DMS53 treated with DMSO at 0.1 percent for 48 hours (cell line): ENCODE results near the gene SUFU.
"Not testable (repeated sequence)": the region's sequence is repeated elsewhere in the genome, so short reads cannot be mapped to it uniquely, and the experiment has no call there.

Experiments used
- DNase-seq: peaks from one replicate; lab custom pipeline; 2025; ENCODE audit not compliant: unreplicated experiment; lab: John Stamatoyannopoulos, UW

Gene SUFU

DNA sequence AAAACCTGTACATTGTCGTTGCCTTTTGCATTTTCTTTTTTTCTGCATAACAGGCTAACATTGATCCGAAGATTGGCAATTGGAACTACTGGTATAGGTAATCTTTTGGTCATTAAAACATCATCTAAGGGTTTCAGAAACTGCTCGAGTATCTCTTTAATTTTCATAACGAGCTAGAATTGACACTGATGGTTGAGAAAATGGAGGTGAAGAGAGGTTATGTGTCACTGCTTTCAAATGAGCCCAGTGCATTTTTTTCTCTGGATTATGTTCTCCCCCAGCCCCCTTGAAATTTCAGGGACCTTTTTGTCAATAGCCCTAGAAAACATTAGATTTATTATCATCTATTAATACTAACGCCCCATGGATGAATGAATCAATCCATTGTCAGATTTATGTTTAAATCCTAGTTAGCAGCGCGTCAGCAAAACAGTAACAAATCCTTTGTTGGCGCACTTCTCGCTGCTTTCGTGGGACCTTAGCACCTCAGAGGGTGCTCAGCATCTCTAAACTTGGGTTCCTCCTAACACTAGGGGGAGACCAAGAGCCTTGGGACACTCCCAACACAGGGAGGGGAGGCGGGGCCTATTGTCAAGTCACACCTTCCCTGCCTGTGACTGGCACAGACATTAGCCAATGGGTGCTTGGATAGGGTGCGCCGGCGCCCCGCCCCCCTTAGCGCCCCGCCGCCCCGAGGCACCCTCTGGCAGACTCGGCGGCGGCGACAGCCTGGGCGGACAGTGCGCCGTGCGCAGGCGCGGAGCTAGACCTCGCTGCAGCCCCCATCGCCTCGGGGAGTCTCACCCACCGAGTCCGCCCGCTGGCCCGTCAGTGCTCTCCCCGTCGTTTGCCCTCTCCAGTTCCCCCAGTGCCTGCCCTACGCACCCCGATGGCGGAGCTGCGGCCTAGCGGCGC lies at the start of gene SUFU:
Gene SUFU, plus strand, starts transcription at position 709 of the 915 bp plus-strand sequence. Its CDS starts 181 bp downstream, at position 890.
- DNase-seq = peak; percentile 95

DNA sequence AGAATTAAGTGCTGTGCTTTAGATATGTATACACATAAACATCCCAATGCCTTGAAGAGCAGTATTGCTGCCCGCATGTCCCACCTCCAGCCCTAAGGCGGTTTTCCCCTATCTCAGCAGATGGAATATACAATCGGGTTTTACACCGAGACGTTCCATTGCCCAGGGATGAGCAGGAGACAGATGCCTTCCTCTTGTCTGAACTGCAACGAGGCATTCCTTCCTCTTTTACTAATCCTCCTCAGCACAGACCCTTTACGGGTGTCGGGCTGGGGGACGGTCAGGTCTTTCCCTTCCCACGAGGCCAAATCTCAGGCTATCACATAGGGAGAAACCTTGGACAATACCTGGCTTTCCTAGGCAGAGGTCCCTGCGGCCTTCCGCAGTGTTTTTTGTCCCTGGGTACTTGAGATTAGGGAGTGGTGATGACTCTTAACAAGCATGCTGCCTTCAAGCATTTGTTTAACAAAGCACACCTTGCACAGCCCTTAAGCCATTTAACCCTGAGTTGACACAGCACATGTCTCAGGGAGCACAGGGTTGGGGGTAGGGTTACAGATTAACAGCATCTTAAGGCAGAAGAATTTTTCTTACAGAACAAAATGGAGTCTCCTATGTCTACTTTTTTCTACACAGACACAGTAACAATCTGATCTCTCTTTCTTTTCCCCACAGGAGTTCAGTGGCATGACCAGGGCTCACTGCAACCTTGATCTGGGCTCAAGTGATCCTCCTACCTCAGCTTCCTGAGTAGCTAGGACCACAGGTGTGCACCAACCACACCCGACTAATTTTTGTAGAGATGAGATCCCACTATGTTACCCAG lies 48.9 kb upstream of the SUFU start:
- DNase-seq = not testable (repeated sequence)

DNA sequence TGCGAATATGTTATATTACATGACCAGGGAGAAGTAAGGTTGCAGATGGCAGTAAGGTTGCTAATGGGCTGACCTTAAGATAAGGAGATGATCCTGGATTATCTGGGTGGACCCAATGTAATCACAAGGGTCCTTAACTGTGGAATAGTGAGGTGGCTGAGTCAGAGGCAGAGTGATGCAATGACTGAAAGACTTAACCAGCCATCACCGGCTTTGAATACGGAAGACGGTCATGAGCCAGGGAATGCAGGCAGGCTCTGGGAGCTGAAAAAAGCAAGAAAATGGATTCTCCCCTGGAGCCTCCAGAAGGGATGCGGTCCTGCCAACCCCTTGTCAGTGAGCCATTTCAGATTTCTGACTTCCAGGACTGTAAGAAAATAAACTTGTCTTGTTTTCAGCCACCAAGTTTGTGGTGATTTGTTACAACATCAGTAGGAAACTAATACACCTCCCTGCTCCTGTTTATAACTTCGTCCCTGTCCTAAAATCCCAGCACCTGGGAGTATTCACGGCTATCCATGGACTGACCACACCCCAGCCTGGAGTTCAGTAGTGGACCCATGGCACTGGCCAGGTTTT lies 47.8 kb upstream of the SUFU start:
- peak; percentile 16 for DNase-seq

DNA sequence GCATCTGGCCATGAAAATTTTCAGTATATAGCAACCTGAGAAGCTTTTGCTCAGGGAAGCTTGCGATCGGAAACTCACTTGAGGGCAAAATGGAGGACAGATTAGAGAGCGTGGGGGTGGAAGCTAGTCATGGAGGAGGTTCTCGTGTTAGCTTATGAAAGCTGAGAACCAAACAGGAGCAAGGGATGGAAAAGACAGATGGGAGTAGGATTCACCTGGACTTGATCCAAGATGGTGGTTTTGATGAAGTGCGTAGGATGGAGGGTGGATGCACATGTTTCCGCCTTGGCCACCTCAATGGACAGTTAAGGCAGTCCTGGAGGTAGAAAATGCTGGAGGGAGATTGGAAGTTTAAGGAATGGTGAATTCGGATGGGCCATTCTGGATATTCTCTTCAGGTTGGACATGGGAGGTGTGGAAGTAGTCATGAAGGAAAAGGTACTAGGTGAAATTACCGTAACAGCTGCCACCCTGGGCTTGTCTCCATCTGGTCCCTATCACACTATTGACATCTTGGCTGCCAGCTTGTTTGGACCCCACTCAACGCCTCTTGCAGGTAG lies 46.1 kb upstream of the SUFU start:
- DNase-seq = no peak

DNA sequence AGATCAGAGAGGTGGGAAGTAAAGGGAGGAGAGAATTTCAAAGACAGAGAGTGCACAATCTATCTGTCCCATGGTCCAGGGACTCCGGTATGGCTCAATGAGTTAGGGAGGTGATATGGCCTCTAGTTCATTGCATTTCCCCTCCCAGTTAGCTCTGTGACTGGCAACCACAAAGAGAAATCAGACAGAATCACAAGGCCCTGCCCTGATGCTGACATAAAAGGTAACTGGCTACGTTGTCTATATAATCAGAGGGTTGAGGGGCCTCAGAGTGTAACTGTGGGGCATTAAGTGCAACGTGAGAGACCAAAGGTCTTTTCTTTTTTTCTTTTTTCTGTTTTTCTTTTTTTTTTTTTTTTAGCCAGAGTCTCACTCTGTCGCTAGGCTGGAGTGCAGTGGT lies 45.1 kb upstream of the SUFU start:
- DNase-seq = no peak

DNA sequence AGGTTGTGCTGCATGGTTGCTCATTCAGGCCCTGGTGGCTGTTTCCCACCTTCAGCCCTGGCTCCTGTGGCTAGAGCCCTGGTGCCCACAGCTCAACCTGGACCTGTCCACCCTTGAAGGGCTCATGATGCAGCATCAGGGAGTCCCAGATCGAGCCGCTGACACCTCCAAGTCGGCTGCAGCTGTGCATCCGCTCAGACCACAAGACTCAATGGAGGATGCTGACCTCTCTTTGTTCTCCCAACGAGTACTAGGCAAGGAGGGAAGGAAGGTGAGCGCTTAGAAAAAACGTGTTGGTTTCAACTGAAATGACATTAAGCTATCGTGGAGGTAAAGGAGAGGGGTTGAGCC lies 43.0 kb upstream of the SUFU start:
- DNase-seq = peak; percentile 82

DNA sequence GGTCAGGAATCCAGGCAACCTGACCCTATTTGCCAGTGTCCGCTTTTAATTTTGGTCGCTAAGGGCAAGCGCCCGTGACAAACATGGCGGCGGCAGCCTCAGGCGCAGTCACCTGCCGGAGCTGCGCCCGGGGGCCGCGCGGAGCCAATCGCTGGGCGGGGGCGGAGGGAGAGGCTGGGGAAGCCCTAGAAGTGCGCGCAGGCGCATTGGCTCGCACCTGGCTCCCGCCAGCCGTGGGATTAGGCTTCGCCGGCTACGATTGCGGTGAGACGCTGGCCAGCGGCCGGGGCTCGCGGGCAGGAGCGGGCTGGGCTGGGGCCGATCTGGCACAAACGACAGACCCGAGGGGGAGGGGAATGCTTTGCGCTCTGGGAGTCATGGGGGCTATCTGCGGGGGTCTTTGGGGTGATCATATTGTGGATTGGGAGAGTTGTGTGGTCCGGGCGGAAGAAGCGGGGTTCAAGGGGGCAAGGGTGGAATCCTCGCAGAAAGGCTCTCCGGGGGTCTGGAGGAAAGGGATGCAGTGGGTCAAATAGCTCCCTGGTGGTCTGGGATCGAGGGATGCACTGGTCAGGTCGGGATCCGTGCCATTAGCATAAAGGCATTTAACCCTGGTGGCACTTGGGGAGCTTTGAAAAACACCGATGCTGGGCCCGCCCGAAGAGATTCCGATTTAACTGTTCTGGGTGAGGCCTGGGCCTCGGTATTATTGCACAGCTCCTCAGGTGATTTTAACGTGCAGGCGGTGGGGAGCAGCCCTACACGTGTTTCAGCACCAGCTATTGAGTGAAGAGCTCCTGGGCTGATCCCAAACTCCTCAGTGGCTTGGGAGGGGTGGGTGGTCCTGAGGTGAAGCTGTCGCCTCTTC lies 42.4 kb upstream of the SUFU start:
- peak; percentile 86 for DNase-seq

DNA sequence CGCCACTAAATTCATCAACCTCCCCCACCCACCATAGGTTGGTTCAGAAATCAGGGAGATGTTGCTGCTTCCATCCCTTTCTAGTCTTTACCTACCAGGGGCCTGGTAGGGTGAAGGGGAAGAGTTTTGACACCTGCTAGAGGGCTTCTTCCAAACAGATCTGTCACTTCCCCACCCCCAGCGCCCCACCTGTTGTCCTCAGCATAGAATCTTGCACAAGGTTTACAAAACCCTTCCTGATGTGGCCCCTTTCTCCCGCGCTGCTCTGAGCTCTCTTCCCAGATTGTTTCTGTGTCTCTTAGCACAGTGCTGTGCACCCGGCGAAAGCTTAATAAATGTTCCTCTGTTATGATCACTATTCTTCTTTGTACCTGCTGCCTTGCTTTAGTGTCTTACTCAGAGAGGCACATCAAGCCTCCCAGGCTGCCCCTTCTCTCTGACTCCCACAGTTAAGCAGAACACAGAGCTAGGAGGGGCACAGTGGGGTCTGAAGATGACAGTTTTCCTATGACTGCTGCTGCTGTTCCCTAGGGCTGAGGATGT lies 41.2 kb upstream of the SUFU start:
- DNase-seq = no peak

DNA sequence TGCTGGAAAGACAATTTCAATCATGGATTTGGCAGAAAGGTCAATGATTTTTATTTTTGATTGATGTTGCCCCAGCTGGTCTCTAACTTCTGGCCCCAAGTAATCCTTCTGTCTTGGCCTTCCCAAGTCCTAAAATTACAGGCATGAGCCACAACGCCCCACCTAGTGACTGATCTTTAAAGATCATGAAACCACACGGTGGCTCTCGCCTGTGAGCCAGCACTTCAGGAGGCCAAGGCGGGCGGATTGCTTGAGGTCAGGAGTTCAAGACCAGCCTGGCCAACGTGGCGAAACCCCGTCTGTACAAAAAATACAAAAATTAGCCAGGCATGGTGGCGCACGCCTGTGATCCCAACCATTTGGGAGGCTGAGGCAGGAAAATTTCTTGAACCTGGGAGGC lies 39.8 kb upstream of the SUFU start:
- DNase-seq = no peak

DNA sequence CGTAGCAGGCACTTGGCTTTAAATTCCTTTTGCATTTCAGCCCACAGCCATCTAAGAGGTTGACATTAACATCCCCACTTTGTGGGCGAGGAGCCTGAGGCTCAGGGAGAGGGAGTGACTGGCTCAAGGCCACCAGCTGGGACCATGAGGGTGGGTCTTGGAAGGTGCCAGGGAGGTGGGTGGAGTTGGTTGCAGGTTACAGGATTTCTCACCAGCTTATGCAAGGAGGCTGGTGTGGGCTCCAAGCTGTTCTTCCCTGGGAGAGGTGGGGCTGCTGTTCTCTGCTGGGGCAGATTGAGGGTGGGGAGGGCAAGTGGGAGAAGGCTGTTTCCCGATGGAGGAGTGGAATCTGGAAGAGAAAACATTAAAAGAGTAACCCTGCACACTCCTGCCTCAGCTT lies 38.3 kb upstream of the SUFU start:
- no peak for DNase-seq

DNA sequence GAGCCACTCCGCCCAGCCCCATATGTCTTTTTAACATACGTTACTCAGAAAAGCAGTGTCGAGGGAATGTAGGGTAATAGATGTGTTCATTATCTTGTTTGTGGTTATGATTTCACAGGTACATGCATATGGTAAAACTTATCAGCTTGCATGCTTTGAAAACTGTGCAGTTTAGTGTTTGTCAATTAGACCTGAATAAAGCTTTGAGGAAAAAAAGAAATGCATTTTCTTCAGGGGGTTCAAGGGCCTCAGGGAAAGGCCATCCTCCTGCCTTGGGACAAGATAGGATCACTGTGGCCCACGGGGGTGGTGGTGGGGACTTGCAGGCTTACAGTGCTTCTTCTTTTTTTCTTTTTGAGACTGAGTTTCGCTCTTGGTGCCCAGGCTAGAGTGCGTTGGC lies 36.5 kb upstream of the SUFU start:
- DNase-seq = no peak

DNA sequence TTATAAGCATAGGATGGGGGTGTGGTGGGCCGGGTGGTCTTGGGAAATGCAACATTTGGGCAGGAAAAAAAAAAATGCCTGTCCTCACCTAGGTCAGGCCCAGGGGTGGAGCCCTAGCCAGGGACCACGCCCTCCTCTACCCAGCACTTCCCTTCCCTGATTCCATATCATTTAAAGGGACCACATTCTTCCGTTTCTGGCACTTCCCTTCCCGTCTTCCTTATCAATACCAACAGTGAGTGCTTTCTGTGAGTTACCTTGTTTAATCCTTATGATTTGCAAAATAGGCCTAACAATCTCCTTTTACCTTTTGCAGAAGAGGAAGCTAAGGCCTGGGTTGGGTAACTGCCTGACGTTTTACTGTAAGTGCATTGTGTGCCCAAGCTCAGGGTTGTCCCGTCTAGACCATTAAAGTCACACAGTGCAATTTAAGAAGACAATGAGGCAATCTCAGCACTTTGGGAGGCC lies 35.8 kb upstream of the SUFU start:
- DNase-seq = no peak

DNA sequence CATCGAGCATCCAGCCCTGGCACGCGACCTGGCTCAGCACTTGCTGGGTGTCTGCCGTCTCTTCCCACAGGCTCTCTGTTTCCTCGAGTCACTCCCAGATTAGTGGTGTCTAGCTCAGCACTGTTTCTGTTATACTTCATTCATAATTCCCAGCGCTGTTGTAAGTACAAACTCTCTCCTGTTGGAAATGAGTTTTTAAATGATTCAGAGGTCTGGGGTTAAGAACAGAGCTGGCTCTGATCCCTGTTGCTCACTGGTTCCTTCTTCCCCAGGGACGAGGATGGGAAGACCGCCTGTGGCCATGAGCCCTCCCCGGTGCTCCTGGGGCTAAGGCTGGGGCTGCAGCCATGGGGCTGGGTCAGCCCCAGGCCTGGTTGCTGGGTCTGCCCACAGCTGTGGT lies 35.1 kb upstream of the SUFU start:
- DNase-seq = no peak

DNA sequence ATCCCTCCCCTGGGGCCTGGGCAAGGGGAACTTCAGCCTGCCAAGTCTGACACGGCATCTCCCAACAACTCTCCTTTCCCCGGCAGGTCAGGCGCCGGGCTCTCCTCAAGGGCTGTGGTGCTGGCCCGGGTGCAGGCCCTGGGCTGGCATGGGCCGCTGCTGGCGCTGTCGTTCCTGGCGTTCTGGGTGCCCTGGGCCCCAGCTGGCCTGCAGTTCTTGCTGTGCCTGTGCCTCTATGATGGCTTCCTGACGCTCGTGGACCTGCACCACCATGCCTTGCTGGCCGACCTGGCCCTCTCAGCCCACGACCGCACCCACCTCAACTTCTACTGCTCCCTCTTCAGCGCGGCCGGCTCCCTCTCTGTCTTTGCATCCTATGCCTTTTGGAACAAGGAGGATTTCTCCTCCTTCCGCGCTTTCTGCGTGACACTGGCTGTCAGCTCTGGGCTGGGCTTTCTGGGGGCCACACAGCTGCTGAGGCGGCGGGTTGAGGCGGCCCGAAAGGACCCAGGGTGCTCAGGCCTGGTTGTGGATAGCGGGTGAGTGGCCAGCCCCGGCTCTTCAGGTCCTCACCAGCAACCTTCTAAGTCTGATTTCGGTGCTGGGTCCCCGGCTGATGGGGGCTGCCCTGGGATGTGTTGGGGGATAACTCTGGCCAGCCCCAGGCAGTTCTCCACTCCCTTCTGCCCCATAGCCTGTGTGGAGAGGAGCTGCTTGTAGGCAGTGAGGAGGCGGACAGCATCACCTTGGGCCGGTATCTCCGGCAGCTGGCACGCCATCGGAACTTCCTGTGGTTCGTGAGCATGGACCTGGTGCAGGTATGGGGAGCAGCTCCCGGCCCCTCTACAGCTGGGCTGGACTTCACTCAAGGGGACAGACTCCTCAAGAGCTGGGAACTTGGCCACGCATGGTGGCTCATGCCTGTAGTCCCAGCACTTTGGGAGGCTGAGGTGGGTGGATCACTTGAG lies 32.9 kb upstream of the SUFU start:
- no peak for DNase-seq

DNA sequence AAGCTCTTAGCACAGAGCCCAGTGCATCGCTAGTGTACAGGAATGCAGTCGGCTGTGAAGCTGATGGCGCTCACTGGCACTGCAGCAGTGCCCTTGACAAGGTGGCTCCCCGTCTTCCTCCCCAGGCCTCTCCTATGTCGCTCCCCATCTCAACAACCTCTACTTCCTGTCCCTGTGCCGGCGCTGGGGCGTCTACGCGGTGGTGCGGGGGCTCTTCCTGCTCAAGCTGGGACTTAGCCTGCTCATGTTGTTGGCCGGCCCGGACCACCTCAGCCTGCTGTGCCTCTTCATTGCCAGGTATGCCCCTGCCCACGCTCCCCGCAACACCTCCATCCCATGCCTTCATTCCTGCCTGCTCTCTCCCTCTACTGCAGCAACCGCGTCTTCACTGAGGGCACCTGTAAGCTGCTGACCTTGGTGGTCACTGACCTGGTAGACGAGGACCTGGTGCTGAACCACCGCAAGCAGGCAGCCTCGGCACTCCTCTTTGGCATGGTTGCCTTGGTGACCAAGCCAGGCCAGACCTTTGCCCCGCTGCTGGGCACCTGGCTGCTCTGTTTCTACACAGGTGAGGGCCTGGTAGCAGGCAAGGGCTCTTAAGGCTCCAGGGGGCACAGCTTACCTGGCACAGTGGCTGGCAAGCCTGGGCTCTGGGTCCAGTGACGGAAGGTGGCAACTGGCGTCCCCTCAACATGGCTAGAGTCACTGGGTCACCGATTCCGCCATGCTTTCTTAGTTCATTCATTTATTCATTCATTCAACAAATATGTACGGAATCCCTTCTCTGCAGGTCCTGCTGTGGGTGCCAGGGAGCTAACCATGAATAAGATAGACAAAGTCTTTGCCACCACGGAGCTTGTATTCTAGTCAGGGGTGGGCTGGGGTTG lies 30.1 kb upstream of the SUFU start:
- DNase-seq = no peak

DNA sequence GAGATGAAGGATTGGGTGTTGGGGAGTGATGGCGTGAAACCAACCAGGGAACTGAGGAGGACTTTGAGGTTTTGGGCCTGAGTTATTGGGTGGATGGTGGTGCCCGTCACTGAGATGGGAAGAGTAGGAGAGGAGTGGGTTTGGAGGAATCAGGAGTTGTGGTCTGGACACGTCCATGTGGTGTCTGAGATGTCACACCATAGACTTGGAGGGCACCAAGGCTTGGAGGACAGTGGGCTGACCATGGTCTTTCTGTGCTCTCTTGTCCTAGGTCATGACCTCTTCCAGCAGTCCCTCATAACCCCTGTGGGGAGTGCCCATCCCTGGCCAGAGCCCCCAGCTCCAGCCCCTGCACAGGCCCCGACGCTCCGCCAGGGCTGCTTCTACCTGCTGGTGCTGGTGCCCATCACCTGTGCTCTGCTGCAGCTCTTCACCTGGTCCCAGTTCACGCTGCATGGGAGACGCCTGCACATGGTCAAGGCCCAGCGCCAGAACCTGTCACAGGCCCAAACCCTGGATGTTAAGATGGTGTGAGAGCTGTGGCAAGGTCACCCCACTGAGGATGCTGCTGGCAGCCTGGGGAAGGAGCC lies 28.2 kb upstream of the SUFU start:
- no peak for DNase-seq

DNA sequence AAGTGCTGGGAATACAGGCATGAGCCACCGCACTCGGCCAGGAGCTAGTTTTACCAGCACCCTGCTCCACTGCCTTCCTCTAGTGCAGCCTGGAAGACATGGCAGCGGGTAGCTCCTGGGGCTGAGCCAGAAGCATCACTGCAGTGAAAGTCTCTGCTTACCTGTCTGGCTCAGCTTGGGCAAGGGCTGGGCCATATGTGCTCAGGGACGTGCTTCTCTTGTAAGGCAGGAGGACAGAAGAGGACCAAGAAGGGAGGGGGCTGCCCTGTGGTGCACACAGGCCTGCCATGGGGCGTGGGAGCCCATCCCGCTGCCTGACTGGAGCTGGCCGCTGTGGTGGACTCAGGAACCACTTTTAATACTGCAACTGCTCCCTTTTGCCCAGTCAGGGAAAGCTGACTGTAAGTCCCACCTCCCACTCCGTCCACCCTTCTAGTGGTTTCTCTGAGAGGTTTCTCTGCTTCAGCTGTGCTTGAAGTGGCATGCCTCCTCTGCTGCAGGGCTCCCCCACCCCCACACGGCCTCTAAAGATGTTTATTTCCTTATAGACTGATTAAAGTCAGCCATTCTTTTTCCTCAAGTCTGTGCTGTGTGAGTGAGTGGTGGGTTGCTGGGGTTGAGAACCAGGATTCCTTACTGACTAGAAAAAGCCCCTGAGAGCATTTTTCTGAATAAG lies 27.2 kb upstream of the SUFU start:
- DNase-seq = no peak
